Stimulated activated CD4-positive, alpha-beta T cell treated with anti-CD3 and anti-CD28 coated beads, TNF-alpha, amount 100 ng/mL, for 48 hours (primary cell): ENCODE measurements around the gene FITM1.

Experiments
- DNase-seq, 3 donors: peaks; one replicate each; pipeline ENCODE4 v3.0.0-alpha.2; 2020; ENCODE audit warnings: low read depth in 3 of 3

The FITM1 gene

DNA sequence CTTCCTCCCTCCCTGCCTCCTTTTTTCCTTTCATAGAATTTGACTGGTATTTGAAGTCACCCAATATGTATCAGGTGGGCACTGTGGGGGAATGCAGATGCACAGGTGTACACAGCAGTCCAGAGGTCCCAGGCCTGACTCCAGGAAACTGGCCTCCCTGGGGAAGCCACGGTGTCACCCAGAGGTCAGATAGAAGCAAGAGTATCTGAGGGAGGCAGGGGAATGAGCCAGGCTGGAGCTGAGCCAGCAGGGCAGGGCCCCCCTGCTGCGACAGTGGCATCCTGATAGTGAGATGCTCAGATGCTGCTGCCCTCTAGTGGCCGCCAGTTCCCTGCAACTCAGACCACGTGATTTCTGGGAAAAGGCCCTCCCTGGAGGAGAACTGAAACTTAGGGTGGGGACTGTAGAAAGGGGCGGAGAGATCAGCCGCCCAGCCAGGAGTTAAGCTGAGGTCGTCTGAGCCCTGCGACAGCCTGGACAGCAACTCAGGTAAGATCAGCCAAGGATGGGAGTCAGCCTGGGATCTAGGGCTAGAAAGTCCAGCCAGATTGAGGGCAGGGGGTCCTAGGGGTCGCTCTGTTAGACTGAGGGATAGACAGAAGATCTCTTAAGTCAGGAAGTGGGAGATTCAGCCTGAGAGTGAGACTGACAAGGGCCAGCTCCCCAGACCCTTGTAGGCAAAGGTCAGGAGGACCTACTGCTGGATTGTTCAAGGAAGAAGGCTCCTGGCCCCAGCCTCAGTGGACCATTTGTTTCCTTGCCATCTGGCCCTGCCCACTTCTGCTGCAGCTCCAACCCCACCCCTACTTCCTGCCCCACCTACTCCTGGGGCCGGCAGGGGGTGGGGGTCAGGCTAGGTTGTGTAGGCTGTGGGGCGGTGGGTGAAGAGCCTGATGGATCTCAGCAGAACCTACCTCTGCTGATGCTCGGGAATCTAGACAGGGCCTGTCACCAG is 30.7 kb downstream of the FITM1 start, which contains the start of gene IRF9:
Gene IRF9 (plus strand): TSS at position 416 of the 955 bp plus-strand sequence. CDS start 880 bp downstream, outside the sequence.
- DNase-seq = peak; percentile 96 to 100 (median 97)

DNA sequence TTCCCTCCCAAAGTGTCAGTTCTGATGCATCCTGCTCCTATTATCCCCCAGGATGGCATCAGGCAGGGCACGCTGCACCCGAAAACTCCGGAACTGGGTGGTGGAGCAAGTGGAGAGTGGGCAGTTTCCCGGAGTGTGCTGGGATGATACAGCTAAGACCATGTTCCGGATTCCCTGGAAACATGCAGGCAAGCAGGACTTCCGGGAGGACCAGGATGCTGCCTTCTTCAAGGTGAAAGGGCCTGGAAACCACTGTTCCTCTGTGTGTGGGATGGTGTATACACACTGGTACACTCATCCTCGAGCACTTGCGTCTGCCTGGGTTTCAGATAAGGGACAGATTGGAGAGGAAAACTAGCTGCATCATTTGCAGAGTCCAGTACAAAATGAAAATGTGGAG is 31.6 kb downstream of the FITM1 start:
- peak in 1 of 3 donors; percentile 18 for DNase-seq

DNA sequence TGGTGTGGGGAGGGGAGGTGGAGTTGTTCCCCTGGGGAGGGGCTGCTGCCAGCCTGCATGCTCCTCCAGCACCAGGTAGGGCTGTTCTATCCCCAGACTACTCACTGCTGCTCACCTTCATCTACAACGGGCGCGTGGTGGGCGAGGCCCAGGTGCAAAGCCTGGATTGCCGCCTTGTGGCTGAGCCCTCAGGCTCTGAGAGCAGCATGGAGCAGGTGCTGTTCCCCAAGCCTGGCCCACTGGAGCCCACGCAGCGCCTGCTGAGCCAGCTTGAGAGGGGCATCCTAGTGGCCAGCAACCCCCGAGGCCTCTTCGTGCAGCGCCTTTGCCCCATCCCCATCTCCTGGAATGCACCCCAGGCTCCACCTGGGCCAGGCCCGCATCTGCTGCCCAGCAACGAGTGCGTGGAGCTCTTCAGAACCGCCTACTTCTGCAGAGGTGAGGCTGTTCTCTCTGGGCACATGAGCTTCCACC is 34.1 kb downstream of the FITM1 start:
- DNase-seq = no peak

DNA sequence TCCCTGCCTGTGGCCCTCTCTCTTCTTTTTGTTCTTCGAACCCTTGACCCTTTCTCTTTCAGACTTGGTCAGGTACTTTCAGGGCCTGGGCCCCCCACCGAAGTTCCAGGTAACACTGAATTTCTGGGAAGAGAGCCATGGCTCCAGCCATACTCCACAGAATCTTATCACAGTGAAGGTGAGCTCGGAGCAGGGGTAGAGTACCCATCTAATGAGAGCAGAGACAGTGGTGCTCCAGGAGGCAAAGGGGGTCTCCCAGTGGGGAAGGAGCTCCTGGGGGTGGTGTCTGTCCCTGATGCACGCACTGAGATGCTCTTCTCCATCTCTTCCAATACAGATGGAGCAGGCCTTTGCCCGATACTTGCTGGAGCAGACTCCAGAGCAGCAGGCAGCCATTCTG is 35.3 kb downstream of the FITM1 start:
- no peak for DNase-seq

DNA sequence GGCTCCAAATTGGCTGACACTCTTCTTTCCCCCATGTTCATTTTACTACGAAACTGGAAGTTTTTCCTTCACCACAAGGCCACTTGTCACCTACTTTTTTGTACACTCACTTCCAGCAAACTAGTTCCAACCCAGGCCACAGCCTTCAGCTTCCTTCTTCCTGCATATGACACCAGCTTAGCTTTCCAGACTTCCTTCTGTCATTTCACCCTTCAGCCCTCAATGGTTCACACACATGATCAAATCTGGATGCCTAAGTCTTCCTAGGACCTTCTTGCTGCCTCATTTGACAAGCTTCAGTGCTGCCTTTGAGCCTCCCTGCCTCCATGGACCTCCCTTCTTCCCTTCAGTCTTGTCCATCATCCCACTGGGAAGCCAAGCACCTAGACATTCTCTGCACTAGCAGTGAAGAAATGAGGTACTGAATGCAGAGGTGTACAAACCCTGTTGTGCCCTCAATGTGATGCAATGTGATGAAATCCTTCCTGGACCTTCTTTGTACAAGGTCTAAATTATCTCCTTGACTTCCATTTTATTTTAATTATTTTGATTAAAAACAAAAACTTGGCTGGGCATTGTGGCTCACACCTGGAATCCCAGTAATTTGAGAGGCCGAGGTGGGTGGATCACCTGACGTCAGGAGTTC is 37.1 kb downstream of the FITM1 start:
- DNase-seq = no peak

DNA sequence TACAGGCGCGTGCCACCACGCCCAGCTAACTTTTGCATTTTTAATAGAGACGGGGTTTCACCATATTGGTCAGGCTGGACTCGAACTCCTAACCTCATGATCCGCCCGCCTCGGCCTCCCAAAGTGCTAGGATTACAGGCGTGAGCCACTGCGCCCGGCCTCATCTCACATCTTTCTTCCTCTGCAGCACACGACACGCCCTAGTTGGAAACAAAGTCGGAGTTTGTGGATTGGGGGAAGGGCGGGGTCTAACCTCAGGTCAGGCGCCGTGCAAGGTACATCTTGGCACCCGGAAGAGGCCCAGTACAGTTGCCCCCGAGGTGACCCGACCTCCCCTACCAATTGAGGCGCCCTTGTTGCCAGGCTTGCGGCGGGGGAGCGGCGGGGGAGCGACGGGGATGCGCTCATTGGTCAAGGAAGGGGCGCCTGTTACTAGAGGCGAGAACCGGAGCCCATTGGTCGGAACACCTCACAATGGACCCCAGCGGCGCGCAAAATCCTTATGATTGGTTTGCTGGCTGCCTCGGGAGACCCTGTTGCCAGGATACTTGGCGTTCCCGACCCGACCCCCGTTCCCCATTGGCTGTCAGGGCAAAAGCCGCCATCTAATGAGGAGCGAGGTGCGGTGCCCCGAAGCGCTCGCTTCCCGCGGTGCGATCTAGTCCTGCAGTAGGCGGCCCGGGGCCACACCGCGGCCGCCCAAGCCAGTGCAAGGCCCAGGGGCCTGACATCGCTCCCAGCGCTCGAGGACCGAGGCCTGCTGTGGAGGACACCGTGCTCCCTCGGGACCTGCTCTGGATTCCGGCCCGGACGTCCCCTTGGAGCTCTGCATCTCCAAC is 41.2 kb downstream of the FITM1 start, which contains the start of gene REC8:
Gene REC8 (plus strand): TSS at position 659 of the 839 bp plus-strand sequence. CDS start 473 bp downstream, outside the sequence.
- DNase-seq = peak; percentile 42 to 62 (median 46)

DNA sequence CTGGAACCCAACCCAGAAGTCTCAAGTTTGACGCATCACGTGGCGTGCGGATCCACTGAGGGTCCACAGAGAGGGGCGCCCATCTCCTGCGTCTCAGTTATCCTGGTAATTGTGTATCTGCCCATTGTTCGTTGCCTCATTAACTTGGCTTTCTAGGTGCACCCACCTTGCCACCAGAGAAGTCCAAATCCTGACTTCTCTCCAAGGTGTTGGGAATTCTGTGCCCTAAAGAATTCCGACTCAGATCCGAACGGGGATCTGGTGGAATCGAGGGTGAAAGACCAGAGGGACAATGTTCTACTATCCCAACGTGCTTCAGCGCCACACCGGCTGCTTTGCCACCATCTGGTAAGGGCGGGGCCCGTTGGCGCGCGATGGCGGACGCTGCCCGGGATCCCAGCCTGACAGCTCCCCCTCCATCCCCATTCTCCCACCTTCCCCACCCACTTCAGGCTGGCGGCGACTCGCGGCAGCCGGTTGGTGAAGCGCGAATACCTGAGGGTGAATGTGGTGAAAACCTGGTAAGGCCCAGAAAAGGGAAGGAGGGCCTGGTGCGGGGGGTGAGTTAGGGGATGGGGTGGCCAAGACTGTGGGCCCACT is 41.9 kb downstream of the FITM1 start:
- no peak for DNase-seq

DNA sequence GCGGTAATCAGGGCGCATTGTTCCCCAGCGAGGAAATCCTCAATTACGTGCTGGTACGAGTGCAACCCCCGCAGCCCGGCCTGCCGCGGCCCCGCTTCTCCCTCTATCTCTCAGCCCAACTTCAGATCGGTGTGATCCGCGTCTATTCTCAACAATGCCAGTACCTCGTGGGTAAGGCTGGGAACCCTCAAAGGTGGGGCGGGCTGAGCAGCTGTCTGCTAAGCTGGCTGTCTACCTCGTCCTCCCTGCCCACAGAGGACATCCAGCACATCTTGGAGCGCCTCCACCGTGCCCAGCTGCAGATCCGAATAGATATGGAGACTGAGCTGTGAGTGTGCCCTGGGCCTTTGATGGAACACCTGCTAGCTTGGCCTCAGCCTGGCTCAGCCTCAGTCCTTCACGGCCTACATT is 42.4 kb downstream of the FITM1 start:
- no peak for DNase-seq

DNA sequence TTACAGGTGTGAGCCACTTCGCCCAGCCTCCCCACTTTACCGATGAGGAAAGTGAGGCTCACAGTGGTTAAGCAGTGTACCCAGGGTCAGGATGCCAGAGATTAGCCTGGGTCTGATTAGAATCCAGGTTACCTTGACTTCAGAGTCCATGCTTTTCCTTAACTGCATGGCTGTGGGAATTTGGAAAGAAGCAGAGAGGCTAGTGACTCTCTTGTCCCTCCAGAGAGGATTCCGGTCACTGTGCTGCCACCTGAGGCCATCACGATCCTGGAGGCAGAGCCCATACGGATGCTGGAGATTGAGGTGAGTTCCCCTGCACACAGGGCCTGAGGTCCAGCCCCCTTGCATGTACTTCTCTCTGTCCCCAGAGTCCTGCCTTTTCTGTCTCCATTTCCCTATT is 46.1 kb downstream of the FITM1 start:
- DNase-seq = no peak

DNA sequence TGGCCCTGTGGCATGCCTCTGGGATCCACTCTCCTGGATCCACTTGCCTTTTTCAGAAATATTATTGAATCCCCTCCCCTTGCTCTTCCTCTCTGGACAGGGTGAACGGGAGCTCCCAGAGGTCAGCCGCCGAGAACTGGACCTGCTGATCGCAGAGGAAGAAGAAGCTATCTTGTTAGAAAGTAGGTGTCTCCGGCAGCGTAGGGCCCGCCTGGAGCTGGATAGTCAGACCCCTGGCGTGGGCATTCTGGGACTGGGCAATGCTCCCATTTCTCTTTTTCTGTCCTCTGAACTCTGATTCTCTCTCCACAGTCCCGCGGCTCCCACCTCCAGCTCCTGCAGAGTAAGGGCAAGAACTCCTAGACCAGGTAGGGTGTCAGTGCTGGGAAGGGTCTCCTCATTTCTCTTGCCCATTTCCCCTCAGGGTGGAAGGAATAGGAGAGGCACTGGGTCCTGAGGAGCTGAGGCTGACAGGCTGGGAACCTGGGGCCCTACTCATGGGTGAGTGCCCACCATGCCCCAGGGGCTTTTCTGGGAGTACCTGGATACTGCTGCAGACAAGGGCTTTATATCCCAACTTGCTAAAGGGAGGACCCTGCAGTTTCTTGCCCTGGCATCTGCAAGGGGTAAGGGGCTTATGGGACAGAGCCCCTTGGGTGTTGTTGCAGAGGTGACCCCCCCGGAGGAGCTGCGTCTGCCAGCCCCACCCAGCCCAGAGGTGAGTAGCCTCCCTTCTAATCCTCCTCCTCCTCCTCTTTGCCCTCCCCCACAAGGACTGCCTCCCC is 46.8 kb downstream of the FITM1 start:
- DNase-seq = no peak

DNA sequence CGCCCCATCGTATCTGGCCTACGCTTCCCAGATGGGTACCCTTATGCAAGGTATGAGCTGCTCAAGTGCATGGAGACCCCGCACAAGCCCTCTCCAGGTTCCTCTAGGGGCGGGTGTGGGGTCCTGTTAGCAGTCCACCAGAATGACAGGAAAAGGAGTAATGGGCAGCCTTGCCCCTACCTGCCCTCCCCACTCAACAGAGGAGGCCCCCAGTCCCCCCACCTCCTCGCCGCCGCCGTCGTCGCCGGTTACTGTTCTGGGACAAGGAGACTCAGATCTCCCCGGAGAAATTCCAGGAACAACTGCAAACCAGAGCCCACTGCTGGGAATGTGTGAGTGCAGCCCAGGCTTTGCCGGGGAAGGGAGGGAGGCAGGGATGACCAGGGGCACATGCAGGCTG is 47.4 kb downstream of the FITM1 start:
- DNase-seq = no peak

DNA sequence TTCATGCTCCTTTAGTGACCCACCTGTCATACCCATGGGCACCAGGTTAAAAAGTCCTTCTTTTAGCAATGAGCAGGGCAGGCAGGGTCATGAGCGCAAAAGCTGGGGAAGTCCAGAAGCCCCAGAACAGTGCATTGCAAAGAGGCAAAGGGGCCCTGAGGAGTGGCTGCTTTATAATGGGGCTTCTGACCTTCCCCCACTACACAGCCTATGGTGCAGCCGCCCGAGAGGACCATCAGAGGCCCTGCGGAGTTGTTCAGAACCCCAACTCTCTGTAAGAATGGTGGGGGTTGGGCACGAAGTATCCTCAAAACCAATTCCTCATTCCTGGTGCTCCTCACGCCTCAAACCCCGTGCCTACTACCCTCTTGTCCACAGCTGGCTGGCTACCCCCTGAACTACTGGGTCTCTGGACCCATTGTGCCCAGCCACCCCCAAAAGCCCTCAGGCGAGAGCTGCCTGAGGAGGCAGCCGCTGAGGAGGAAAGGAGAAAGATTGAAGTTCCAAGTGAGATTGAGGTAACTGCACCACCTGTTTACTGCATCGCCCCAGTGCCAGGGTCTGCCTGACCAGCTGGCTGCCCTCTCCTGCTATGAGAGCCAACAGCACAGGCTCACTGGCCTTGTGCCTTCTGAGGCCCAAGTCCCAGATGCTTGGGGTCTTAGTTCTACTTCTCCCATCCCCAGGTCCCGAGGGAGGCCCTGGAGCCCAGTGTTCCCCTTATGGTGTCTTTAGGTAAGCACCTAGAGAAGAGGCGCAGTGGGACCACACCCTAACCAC is 48.1 kb downstream of the FITM1 start:
- DNase-seq = no peak

DNA sequence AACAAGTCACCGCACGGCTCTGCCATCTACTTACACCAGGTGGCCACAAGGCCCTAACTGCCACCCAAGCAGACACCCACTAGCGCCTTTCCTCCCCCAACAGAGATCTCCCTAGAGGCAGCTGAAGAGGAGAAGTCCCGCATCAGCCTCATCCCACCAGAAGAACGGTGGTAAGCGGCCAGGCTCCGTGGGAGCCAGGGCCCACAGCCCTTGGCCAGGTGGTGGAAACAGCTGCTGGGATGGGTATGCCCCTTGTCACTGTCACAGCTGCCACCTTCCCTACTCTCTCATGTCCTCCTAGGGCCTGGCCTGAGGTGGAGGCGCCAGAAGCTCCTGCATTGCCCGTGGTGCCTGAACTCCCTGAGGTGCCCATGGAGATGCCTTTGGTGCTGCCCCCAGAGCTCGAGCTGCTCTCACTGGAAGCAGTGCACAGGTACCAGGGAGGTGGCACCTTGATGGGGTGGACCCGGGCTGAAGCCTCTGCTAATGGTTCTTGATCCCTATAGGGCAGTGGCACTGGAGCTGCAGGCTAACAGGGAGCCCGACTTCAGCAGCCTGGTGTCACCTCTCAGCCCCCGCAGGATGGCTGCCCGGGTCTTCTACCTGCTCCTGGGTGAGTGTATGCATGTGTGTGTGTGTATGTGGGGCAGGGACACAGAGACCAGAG is 49.0 kb downstream of the FITM1 start:
- no peak for DNase-seq

DNA sequence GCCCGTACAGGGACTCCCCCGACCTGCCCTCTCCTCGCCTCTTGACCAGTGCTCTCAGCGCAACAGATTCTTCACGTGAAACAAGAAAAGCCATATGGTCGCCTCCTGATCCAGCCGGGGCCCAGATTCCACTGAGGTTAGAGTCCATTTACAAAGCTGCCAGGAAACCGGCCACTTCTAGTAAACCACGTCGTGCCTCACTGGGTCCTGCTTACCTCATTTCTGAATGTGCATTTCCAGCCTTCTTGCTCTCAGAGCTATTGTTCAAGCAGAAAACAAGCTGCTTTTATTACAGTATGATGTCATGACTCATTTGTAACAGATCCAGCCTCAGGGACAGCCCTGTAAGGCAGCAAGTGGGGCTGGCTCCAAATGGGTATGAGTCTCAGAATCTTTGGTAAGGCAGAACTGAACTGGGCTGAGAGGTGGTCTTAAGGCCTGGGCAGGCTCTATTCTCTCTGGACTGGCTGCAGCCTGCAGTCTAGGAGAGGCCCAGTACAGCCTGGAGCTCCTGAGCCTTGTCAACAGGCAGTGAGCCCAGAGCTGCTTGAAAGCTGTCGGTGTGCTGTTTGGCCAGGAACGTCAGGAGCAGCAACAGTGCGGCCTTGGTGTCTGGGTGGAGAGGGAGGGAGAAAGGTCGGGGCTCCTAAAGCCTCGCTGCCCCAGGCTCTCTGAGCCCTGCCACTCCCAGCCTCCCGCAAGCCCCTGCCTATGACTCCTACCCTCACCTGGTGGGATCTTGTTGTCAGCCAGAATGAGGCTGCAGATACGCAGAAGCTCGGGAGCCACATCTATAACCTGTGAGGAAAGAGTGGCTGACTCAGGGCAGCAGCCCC is 49.7 kb downstream of the FITM1 start:
- DNase-seq = no peak

DNA sequence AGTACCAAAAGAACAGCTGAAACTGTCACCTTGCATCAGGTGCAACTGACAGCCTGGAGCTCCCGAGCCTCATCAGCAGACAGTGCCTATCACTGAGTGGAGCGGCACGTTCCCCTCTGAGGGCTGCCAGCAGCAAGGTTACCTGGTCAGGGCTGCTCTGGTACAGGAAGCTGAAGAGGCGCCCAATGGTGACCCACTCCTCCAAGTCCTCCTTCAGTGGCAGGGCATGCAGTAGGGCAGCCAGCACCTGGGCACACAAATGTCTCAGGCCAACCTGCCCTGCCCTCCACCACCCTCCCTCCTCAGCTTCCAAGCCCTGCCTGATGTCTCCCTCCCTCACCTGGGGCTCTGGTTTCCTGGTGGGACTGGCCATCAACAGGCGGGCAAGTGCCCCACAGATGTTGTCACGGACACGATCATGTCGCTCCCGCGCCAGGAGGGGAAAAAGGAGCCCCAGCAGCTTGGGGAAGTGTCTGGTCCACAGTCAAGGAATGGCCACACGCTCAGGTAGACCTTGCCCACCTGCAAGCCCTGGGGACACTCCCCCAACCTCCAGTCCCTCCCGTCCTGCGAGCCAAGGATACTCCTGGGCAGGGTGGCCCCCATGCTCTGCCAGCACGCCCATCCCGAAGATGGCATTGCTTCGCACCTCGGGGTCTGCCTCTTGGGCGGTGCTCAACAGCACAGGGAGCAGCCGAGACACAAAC is 51.1 kb downstream of the FITM1 start:
- DNase-seq = no peak
